Vein endothelial cell (primary cell): Measurements from ENCODE around the gene ERLIN1. TPM values are rescaled to one million over a fixed set of nuclear protein-coding genes. Genes with fewer than 3 reads are reported as not detected.

Source experiments
- total RNA-seq: library from RNA; depleted of rRNA; stranded (reverse); fragments of >200 nt; gene quantifications from 2 replicates; pipeline ENCODE4 v1.2.3, GENCODE V29; 2012

ERLIN1 gene
- 31.4 and 39.9 TPM in 2 replicates for total RNA-seq

DNA sequence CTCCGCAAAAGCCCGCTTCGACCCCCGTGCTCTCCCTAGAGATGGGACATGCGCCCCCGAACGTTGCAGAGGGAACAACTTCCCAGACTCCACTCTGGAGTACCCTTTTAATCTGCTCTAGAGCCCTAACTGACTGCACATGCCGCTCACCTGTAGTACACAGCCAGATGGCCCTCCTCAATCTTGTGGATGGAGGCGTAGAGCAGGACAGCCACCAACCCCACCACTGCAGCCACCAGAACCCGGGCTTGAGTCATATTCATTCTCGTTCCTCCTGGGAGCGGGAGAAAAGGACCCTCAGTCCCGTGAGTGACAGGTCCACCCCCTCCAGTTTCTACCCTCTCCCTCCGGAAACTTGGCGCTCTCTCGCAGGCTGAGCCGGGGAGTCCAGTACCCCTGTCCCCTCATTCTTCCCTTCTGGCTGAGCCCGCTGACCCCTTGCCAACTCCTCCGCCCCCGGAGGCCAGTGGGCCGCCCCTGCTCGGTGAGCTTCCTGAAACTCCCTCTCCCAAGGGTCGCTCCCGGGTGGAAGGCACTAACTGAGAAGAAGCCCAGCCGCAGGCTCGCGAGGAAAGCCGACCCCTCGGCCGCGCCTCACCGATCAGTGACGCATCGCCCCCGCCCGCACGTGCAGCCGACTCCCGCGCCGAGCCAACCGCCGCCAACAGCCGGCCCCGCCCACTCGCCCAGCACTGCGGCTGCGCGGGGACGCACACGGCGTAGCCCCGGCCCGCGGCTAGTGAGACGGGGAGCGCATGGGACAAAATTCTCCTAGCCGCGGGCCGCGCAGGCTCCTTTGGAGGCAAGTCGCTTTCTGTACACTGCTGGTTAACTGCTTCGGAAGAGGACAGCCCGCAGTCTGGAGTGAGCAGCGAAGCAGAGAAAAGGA lies at the start of gene ERLIN1:
TSS of gene ERLIN1 (minus strand) at position 666 of the 889 bp plus-strand sequence. CDS start at position 263, 403 bp downstream.

Other genes starting within 250 kb of the ERLIN1 start
- 60.8 and 80.8 TPM in 2 replicates for gene DNMBP, start 176.1 kb downstream of the ERLIN1 start, total RNA-seq
- gene CPN1, start 104.2 kb downstream of the ERLIN1 start, total RNA-seq = not detected in 2 replicates
- gene CHUK, start 43.6 kb upstream of the ERLIN1 start, total RNA-seq = 19.3 and 26.3 TPM in 2 replicates
- 37.4 and 37.6 TPM in 2 replicates for gene CWF19L1, start 81.6 kb upstream of the ERLIN1 start, total RNA-seq
- gene BLOC1S2, start 100.7 kb upstream of the ERLIN1 start, total RNA-seq = 42.1 and 48.4 TPM in 2 replicates
- gene PKD2L1, start 144.2 kb upstream of the ERLIN1 start, total RNA-seq = not detected in 2 replicates
- 70.2 and 157 TPM in 2 replicates for gene SCD, start 161.2 kb upstream of the ERLIN1 start, total RNA-seq